ENCODE results near the gene SUN1. TPM values are rescaled to one million over a fixed set of nuclear protein-coding genes. Genes with fewer than 3 reads are reported as not detected.

The SUN1 gene
- polyA plus RNA-seq, 3 donors = 44.2 to 154 (median 51.5) TPM

GRCh38 chr7:849145-849544, 16.9 kb downstream of the SUN1 start:
- Histone ChIP-seq H3K79me2 (ENCODE audit: insufficient read depth, low read length) (no peaks in the 10 kb centered on the region), H3K4me1 (ENCODE audit: control insufficient read depth in 1 of 2, insufficient read depth in 2 of 2, low read length in 2 of 2) (no peaks in the 10 kb centered on the region), H3K4me3 (replicated peaks in 1 of 3; ENCODE audit: low read depth in 2 of 3, low read length in 3 of 3) (no peak overlapping the region), H4K20me1 (ENCODE audit: insufficient read depth, low read length) (no peaks in the 10 kb centered on the region), H3K9ac (ENCODE audit: insufficient read depth, low read length, poor library complexity, severe bottlenecking) (no peak overlapping the region), H2AFZ (ENCODE audit: insufficient read depth, low read depth, low read length, poor library complexity, severe bottlenecking) (no peak overlapping the region), H3K27me3 (ENCODE audit: control insufficient read depth in 2 of 2, insufficient read depth in 2 of 2, low read length in 2 of 2) (no peaks in the 10 kb centered on the region), H3K36me3 (replicated peaks in 1 of 2; ENCODE audit: control insufficient read depth in 1 of 2, insufficient read depth in 2 of 2, low read length in 2 of 2) (peaks cover 59 to 84% of the 10 kb centered on the region in 2 donors), H3K27ac (ENCODE audit: low read depth in 1 of 2, low read length in 2 of 2) (no peak overlapping the region), H3K4me2 (replicated peaks; ENCODE audit: extremely low read depth, low read length, poor library complexity, severe bottlenecking) (no peak overlapping the region), H3K9me3 (replicated peaks in 1 of 2; ENCODE audit: control insufficient read depth in 1 of 2, insufficient read depth in 1 of 2, low read length in 2 of 2) (peaks cover 3 to 20% of the 10 kb centered on the region in 2 donors)
- TF ChIP-seq, protein P1, sequence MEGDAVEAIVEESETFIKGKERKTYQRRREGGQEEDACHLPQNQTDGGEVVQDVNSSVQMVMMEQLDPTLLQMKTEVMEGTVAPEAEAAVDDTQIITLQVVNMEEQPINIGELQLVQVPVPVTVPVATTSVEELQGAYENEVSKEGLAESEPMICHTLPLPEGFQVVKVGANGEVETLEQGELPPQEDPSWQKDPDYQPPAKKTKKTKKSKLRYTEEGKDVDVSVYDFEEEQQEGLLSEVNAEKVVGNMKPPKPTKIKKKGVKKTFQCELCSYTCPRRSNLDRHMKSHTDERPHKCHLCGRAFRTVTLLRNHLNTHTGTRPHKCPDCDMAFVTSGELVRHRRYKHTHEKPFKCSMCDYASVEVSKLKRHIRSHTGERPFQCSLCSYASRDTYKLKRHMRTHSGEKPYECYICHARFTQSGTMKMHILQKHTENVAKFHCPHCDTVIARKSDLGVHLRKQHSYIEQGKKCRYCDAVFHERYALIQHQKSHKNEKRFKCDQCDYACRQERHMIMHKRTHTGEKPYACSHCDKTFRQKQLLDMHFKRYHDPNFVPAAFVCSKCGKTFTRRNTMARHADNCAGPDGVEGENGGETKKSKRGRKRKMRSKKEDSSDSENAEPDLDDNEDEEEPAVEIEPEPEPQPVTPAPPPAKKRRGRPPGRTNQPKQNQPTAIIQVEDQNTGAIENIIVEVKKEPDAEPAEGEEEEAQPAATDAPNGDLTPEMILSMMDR (IDR thresholded peaks at IDR 0.05) = no peak
- intact Hi-C loops (cut with micrococcal nuclease) = no loop called here
- no peak overlapping the region for H3K4me3 Mint-ChIP-seq
- DNase-seq = no peak
- no peaks in the 10 kb centered on the region for H3K27me3 Mint-ChIP-seq (ENCODE audit: low read depth in 3 of 3)
- 95% methylated on average over 14 of the region's 14 CpGs for WGBS (ENCODE audit: insufficient coverage)
- no peaks in the 10 kb centered on the region for H3K4me1 Mint-ChIP-seq
- no peak overlapping the region for H3K27ac Mint-ChIP-seq
- peaks cover 2 to 23% (median 14%) of the 10 kb centered on the region in 7 donors for H3K9me3 Mint-ChIP-seq
- H3K36me3 Mint-ChIP-seq = peaks cover 78 to 86% of the 10 kb centered on the region in 2 donors

DNA sequence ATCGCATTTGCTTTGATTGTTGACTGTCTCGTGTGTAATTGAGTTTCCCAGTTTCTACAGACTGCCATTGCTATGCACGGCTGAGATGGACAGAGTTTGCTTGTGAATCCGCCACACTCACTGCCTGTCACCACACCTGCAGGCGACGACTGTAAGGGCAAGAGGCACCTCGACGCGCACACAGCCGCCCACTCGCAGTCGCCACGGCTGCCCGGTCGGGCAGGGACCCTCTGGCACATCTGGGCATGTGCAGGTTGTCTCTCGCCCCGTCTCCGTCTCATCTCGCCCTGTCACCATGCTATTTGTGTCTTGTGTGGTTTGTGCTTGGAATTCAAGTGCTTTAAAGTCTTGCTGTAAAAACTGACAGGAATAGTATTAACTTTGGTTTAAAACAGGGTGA, 17.5 kb downstream of the SUN1 start:
- DNase-seq = no peak
- Histone ChIP-seq H3K4me2 (replicated peaks; ENCODE audit: extremely low read depth, low read length, poor library complexity, severe bottlenecking) (no peak overlapping the region), H3K27ac (ENCODE audit: low read depth in 1 of 2, low read length in 2 of 2) (no peak overlapping the region), H3K27me3 (ENCODE audit: control insufficient read depth in 2 of 2, insufficient read depth in 2 of 2, low read length in 2 of 2) (no peaks in the 10 kb centered on the region), H3K36me3 (replicated peaks in 1 of 2; ENCODE audit: control insufficient read depth in 1 of 2, insufficient read depth in 2 of 2, low read length in 2 of 2) (peaks cover 60 to 83% of the 10 kb centered on the region in 2 donors), H3K4me1 (ENCODE audit: control insufficient read depth in 1 of 2, insufficient read depth in 2 of 2, low read length in 2 of 2) (no peaks in the 10 kb centered on the region), H3K79me2 (ENCODE audit: insufficient read depth, low read length) (no peaks in the 10 kb centered on the region), H3K9me3 (replicated peaks in 1 of 2; ENCODE audit: control insufficient read depth in 1 of 2, insufficient read depth in 1 of 2, low read length in 2 of 2) (peaks cover 3 to 20% of the 10 kb centered on the region in 2 donors), H3K9ac (ENCODE audit: insufficient read depth, low read length, poor library complexity, severe bottlenecking) (no peak overlapping the region), H4K20me1 (ENCODE audit: insufficient read depth, low read length) (no peaks in the 10 kb centered on the region), H3K4me3 (replicated peaks in 1 of 3; ENCODE audit: low read depth in 2 of 3, low read length in 3 of 3) (no peak overlapping the region), H2AFZ (ENCODE audit: insufficient read depth, low read depth, low read length, poor library complexity, severe bottlenecking) (no peak overlapping the region)
- H3K27ac Mint-ChIP-seq = no peak overlapping the region
- no peaks in the 10 kb centered on the region for H3K27me3 Mint-ChIP-seq (ENCODE audit: low read depth in 3 of 3)
- intact Hi-C loops (cut with micrococcal nuclease) = no loop called here
- TF ChIP-seq, protein P1 (IDR thresholded peaks at IDR 0.05) = no peak
- over 99% methylated on average over 16 of the region's 19 CpGs for WGBS (ENCODE audit: insufficient coverage)
- no peaks in the 10 kb centered on the region for H3K4me1 Mint-ChIP-seq
- peaks cover 78 to 86% of the 10 kb centered on the region in 2 donors for H3K36me3 Mint-ChIP-seq
- H3K4me3 Mint-ChIP-seq = no peak overlapping the region
- H3K9me3 Mint-ChIP-seq = peaks cover 2 to 23% (median 14%) of the 10 kb centered on the region in 7 donors
